HG02642 (cell line): ENCODE results near the gene SPG7.

ENCODE experiments used
- ATAC-seq: cut with Tn5 transposase; IDR thresholded peaks from one replicate; pipeline ENCODE4 v1.9.1; 2021; ENCODE audit warnings: mild to moderate bottlenecking; ENCODE audit not compliant: unreplicated experiment, poor library complexity

SPG7 gene

DNA sequence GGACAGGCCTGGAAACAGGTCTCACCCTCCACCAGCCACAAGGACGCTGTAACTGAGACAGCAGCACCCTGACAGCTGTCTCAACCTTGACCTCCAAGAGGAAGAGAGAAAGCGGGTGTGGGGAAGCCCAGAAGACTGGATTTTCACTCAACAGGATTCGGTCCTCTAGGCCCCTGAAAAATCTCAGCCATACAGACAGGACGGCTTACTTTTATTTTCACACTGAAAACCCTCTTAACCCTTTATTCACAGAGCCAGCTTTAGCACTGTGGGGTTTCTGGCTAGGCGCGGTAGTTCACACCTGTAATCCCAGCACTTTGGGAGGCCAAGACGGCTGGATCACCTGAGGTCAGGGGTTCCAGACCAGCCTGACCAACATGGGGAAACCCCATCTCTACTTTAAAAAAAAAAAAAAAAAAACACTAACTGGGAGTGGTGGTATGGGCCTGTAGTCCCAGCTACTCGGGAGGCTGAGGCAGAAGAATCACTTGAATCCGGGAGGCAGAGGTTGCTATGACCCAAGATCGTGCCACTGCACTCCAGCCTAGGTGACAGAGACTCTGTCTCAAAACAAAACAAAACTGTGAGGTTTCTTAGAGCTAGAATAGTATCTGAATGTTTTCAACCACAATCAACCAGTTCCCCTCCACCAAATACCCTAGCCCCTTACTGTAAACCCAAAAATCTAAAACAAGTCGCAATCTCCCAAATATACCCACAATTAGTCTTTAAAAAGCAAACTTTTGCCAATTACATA lies 23.1 kb upstream of the SPG7 start:
- peak; percentile 41 for ATAC-seq

- no peak for ATAC-seq
These were observed 22.4 kb upstream of the SPG7 start for GRCh38 chr16:89485701-89486246.

DNA sequence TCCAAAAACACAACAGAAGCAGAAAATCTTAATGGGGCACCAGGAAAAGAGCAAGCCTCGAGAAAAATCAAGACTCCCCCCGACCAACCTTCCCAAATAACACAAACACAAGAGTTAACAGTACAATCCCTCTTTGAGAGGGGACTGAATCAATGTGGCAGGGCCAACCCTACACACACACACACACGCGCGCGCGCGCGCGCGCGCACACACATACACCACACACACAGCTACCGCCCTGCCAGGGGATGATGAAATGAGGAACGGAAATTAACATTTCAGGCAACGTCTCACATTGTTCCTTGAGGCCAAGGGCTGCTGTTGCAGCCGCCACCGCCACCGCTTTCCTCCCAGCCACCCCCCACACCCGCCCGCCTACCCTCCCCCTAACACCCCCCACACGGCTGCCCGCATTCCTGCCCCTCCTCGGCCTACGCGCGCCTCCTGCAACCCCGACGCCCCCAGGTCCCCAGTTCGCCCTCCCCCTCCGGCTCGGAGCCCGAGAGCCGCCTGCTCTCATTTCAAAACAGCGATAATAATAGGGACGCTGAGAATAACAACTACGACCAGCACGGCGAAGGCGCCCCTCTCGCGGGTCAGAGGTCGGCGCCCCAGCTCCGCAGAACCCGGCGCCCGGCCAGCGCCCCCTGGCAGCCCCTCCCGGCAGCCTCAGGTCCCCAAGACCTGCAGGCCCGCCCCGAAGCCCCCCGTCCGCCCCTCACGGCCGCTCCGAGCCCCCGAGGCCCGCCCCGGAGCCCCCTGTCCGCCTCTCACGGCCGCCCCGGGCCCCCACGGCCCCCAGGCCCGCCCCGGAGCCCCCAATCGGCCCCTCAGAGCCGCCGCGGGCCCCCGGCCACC lies 18.9 kb upstream of the SPG7 start:
- peak; percentile 19 for ATAC-seq

- ATAC-seq = peak; percentile 0
These were observed 18.2 kb upstream of the SPG7 start for GRCh38 chr16:89489898-89490438.

DNA sequence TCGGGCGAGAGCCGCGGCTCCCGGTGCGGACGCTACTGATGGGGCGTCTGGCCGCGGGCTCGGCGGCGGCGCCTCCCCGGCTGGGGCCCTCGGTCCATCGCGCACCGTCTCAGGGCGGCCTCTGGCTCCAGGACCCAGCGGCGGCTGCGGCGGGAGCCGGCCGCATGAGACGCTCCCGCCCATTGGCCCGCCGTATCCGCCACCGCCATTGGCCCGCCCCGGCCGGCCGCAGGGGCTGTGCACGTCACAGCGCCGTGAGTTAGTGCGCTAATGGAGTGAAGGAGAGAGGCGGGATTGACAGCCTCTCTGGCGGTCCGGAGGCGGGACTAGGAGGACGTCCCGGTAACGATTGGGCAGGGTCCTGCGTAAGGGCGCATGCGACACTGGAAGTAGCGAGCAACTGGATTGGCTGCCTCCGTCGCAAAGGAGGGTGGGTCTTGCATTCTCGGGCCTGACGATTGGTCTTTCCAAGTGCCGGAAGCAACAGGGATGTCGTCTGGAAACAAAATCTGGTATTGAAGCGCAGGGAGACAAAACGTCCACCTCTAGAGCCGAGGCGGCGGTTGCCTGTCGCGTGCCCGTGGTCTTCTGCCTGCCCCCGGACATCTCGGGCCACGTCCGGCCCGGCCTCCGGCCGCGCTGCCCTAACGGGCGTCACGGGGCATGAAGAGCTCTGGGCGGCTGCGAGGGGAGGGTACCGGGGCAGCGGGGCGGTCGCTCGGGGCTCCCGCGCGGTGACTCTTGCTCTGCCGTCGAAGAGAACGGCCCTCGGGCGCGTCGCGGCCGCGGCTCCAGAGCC lies 17.6 kb upstream of the SPG7 start, which contains the start of gene ANKRD11:
Gene ANKRD11 (minus strand): TSS at position 123 of the 799 bp plus-strand sequence. CDS start 173,542 bp downstream, outside the sequence.
- ATAC-seq = peak; percentile 87

DNA sequence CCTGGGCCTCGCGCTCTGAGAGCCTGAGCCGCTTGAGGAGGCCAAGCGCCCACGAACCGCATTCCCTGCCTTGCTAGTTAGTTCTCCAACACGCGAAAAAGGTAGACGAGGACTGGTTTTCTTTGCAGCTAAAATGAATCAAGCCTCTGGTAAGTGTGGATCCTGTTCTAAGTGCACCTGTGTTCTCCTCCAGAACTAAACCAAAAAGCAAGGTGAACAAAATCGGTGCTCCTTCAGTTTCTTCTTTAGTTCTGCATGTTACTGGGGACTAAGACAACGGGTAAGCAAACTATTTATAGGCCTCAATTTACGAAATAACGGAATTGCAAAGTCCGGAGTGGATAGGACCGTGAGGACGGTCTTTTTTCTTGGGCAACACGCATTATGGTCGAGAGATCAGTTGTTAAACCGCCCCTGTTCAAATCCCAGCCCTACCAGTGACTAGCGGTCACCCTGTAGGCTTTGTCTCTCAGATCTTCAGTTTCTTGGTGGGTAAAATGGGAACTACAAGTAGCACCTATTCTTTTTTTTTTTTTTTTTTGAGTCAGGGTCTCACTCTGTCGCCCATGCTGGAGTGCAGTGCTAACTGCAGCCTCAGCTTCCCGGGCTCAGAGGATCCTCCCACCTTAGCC lies 16.8 kb upstream of the SPG7 start:
- ATAC-seq = no peak

- ATAC-seq = no peak
These were observed 16.1 kb upstream of the SPG7 start for GRCh38 chr16:89491974-89492687.

GRCh38 chr16:89493776-89494175 lies 14.4 kb upstream of the SPG7 start:
- ATAC-seq = no peak

DNA sequence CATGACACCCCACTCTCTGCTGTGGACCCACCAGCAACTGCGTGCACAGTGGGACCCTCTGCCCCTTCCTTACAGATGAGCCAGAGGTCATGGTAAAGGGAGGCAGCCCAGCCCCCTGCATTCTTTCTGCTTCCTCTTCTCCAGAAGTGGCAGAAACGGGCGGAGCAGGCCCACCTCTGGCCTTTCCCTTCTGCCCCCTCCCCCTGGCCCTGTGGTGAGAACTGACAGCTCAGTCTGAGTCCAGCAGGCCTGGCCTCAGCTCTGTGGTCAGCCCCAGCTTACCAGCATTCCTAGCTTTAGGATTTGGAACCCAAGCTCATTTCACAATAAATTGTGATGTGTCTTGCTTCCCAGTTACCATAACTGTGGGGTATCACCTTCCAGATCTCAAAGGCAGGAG lies 13.1 kb upstream of the SPG7 start:
- ATAC-seq = no peak

GRCh38 chr16:89498839-89499238 lies 9.4 kb upstream of the SPG7 start:
- no peak for ATAC-seq

GRCh38 chr16:89499767-89500166 lies 8.4 kb upstream of the SPG7 start:
- no peak for ATAC-seq

- ATAC-seq = no peak
These were observed 5.9 kb upstream of the SPG7 start for GRCh38 chr16:89502081-89502843.

GRCh38 chr16:89504091-89504490 lies 4.1 kb upstream of the SPG7 start:
- ATAC-seq = no peak

- ATAC-seq = peak; percentile 39
These were observed 2.7 kb upstream of the SPG7 start for GRCh38 chr16:89505204-89506112.

- no peak for ATAC-seq
These were observed 2.1 kb upstream of the SPG7 start for GRCh38 chr16:89506113-89506504.

- ATAC-seq = no peak
These were observed 1.4 kb upstream of the SPG7 start for GRCh38 chr16:89506791-89507191.

- peak; percentile 12 for ATAC-seq
These were observed 879 bp upstream of the SPG7 start for GRCh38 chr16:89507214-89507833.
